ENCODE data around the gene ABCC8. TPM values are rescaled to one million over a fixed set of nuclear protein-coding genes. Genes with fewer than 3 reads are reported as not detected.

The ABCC8 gene
- total and polyA plus RNA-seq, 9 donors: 0.38 to 1.8 (median 0.71) TPM; not detected in 2

DNA sequence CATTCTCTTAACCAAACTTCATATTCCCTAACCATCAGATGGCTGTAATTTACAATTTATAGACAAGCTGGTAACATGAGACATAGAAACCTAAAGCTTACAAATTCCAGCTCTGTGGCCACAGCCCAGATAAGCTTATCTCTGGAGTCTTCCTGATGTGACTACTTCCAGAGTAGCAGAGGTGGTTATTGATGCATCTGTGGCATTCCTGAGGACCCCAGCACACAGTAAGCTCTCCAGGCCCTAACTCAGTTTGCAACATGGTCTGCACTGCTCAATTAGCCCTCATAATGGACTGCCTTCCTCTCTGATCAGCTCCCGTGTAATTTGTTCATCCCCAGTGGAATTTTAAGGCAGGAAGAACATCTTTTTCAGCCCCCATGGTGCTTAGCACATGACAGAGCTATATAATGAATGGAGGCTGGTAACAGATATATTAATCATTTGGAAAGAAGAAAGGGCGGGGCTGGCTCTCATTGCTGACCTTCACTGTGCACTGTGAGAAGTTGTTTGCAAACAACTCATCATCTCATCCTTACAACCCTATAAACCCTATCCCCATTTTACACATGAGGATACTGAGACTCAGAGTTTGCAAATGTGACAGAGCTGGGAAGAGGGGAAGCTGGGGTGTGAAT lies 58.1 kb downstream of the ABCC8 start:
- DNase-seq: no peak
- Histone ChIP-seq H3K4me3 (no peak overlapping the region), H3K4me1 (ENCODE audit: insufficient read depth) (no peaks in the 10 kb centered on the region), H3K27me3 (no peaks in the 10 kb centered on the region), H3K36me3 (no peaks in the 10 kb centered on the region), H3K27ac (no peak overlapping the region), H3K9me3 (no peaks in the 10 kb centered on the region)
- intact Hi-C loops (cut with DNase I): no loop called here
- 31 to 44% (median 43%) methylated on average over 2 of the region's 2 CpGs for WGBS, 3 donors
- TF ChIP-seq POLR2A (IDR thresholded peaks at IDR 0.05): no peak

DNA sequence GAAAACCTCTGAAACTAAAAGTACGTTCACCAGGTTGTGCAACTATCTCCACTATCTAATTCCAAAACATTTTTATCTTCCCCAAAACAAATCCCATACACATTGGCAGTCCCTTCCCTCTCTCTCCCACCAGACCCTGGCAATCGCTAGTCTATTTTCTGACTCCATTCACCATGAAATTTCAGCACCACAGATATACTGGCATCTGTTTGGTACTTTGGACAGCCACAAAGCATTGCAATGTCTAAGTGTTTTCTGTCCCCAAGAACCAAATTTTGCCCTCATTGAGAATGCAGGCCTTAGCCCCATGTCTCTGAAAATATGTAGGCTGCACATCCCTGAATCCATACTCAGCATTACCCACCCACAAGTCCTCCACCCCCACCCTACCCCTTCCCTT lies 60.2 kb downstream of the ABCC8 start:
- TF ChIP-seq, protein P1, sequence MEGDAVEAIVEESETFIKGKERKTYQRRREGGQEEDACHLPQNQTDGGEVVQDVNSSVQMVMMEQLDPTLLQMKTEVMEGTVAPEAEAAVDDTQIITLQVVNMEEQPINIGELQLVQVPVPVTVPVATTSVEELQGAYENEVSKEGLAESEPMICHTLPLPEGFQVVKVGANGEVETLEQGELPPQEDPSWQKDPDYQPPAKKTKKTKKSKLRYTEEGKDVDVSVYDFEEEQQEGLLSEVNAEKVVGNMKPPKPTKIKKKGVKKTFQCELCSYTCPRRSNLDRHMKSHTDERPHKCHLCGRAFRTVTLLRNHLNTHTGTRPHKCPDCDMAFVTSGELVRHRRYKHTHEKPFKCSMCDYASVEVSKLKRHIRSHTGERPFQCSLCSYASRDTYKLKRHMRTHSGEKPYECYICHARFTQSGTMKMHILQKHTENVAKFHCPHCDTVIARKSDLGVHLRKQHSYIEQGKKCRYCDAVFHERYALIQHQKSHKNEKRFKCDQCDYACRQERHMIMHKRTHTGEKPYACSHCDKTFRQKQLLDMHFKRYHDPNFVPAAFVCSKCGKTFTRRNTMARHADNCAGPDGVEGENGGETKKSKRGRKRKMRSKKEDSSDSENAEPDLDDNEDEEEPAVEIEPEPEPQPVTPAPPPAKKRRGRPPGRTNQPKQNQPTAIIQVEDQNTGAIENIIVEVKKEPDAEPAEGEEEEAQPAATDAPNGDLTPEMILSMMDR (IDR thresholded peaks at IDR 0.05): no peak
- no peak for TF ChIP-seq POLR2A (IDR thresholded peaks at IDR 0.05)
- TF ChIP-seq EP300 (IDR thresholded peaks at IDR 0.05): no peak
- H3K27me3 ChIP-seq: no peaks in the 10 kb centered on the region
- no peaks in the 10 kb centered on the region for H3K36me3 ChIP-seq
- no peak overlapping the region for H3K27ac ChIP-seq
- H3K4me1 ChIP-seq (ENCODE audit: insufficient read depth): no peaks in the 10 kb centered on the region
- DNase-seq: no peak
- H3K9me3 ChIP-seq: no peaks in the 10 kb centered on the region
- intact Hi-C loops (cut with DNase I): no loop called here
- H3K4me3 ChIP-seq: no peak overlapping the region
- WGBS, 3 donors: 47 to 55% (median 51%) methylated on average over 2 of the region's 2 CpGs

DNA sequence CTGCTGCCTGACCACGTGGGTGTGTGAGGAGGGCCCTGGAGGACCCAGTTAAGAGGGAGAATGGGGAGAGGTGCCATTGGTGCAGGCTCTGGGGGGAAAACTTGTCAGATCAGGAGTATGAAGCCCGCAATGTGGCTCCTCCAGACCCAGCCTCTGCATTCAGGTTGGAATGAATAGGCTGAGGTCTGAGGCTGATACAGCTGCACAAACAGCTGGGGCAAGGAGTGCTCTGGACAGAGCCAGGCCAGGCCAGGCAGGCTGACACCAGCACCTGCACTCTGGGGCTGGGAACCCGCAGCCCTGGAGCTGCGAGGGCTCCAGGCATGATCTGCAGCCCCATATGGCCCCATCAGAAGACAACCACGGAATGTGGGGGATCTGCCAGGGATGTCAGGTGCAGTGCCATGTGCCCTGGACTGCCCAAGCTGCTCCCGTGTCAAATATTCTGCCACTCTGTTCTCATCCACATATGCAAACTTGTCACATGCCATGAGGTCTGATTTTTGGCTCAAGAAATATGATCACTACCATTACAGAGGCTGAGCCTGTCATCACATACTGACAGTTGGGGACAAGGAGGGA lies 61.0 kb downstream of the ABCC8 start:
- Histone ChIP-seq H3K4me1 (ENCODE audit: insufficient read depth) (no peaks in the 10 kb centered on the region), H3K4me3 (no peak overlapping the region), H3K27ac (no peak overlapping the region), H3K9me3 (no peaks in the 10 kb centered on the region), H3K36me3 (no peaks in the 10 kb centered on the region), H3K27me3 (no peaks in the 10 kb centered on the region)
- DNase-seq: no peak
- WGBS, 3 donors: 58 to 74% (median 60%) methylated on average over 6 of the region's 6 CpGs
- intact Hi-C loops (cut with DNase I): no loop called here
- TF ChIP-seq EP300 (IDR thresholded peaks at IDR 0.05): no peak
- TF ChIP-seq, protein P1 (IDR thresholded peaks at IDR 0.05): no peak
- no peak for TF ChIP-seq POLR2A (IDR thresholded peaks at IDR 0.05)

DNA sequence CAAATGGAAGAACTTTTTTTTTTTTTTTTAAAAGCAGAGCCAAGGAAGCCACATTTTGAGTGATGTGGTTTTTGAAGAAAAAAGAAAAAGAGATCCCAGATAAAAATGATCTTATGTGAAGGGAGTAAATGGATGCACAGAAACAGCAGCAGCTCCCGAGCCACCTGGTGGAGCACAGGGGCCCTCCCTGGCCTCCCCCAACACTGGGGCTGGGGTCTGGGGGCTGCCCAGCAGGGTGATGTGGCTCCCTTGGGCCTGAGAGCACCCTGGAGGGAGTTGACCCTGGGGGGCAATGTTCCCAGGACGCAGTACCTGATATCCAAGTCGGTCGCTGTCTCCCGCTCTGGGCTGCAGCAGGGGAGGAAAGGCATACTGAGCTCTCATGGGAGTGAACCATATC lies 61.7 kb downstream of the ABCC8 start:
- no peaks in the 10 kb centered on the region for H3K27me3 ChIP-seq
- no peak overlapping the region for H3K4me3 ChIP-seq
- no peaks in the 10 kb centered on the region for H3K4me1 ChIP-seq (ENCODE audit: insufficient read depth)
- no peak for TF ChIP-seq EP300 (IDR thresholded peaks at IDR 0.05)
- no peak for TF ChIP-seq POLR2A (IDR thresholded peaks at IDR 0.05)
- TF ChIP-seq, protein P1 (IDR thresholded peaks at IDR 0.05): no peak
- H3K9me3 ChIP-seq: no peaks in the 10 kb centered on the region
- no peaks in the 10 kb centered on the region for H3K36me3 ChIP-seq
- H3K27ac ChIP-seq: no peak overlapping the region
- 69 to 86% (median 81%) methylated on average over 5 of the region's 5 CpGs for WGBS, 3 donors
- DNase-seq: no peak
- intact Hi-C loops (cut with DNase I): no loop called here

DNA sequence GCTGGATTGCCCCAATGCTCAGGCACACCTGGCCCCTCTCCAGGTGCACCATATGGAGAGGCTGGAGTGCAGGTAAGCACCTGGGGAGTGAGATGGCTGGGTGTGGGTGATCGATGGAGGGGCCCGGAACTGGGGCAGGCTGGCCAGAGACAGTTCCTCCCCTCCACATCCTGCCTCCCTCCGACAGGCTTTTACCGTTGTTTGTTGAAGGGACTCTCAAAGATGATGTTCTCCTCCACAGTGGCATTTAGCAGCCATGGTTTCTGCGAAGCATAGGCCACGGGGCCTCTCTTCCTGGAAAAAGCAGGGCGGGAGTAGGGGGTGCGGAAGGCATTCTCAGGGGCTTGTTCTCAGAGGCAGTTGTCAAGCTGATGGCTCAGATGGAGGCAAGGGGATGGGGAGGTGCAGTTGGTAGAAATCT lies 62.3 kb downstream of the ABCC8 start:
- H3K36me3 ChIP-seq: no peaks in the 10 kb centered on the region
- intact Hi-C loops (cut with DNase I): no loop called here
- H3K9me3 ChIP-seq: no peaks in the 10 kb centered on the region
- no peaks in the 10 kb centered on the region for H3K27me3 ChIP-seq
- no peaks in the 10 kb centered on the region for H3K4me1 ChIP-seq (ENCODE audit: insufficient read depth)
- no peak overlapping the region for H3K4me3 ChIP-seq
- DNase-seq: no peak
- TF ChIP-seq POLR2A (IDR thresholded peaks at IDR 0.05): no peak
- TF ChIP-seq, protein P1 (IDR thresholded peaks at IDR 0.05): no peak
- no peak for TF ChIP-seq EP300 (IDR thresholded peaks at IDR 0.05)
- 46 to 59% (median 48%) methylated on average over 8 of the region's 8 CpGs for WGBS, 3 donors
- H3K27ac ChIP-seq: no peak overlapping the region

All from ovary (tissue), 9 donors.